ENCODE results near the gene EPX.
A peak's percentile ranks its signal among the peaks of the same experiment; 100 is the strongest.

EPX gene

GRCh38 chr17:58184986-58185761 is 7.4 kb upstream of the EPX start:
- no peak for DNase-seq (ENCODE audit: low read depth)

GRCh38 chr17:58186591-58186990 is 5.9 kb upstream of the EPX start:
- DNase-seq (ENCODE audit: low read depth) = no peak

DNA sequence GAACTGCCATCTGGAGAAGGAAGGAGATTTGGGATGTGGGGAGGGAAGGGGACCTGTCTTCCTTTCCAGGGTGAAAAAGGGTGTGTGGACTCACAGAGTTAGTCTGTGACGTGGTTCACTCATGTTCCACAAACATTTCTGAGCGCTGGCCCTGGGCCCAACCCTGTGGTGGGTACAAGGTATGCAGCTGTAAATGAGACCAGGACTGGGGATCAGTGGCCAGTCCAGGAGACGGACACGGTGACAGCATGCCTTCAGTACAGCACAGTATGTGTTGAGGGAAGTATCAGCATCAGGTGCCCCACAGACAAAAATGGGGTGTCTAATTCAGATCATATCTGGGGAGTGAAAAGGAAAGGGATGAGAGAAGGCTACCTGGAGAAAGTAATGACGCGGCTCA is 5.5 kb upstream of the EPX start:
- no peak for DNase-seq (ENCODE audit: low read depth)

DNA sequence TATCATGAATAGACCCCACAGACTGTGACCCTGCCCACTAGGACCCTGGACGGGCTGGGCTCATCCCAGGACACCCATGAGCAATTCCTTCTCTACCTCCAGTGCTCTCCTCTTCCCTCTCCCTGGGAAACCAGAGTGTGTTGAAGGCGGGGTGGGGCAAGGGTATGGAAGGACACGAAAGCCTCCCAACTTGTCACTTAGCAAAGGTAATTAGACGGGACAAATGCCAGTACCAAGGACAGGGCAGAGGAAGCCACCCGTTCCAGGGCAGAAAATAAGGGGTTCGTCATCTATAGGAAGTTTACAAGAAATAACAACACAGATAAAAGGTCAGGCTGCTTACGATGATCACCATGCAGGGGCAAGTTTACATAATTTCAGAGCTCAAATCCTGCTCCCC is 4.9 kb upstream of the EPX start:
- no peak for DNase-seq (ENCODE audit: low read depth)

- peak; percentile 76 for DNase-seq (ENCODE audit: low read depth)
These were observed 2.9 kb upstream of the EPX start for GRCh38 chr17:58189436-58190146.

GRCh38 chr17:58191241-58191896 is 1.2 kb upstream of the EPX start:
- DNase-seq (ENCODE audit: low read depth) = no peak

GRCh38 chr17:58193641-58194255 is 1.2 kb downstream of the EPX start:
- DNase-seq (ENCODE audit: low read depth) = no peak

DNA sequence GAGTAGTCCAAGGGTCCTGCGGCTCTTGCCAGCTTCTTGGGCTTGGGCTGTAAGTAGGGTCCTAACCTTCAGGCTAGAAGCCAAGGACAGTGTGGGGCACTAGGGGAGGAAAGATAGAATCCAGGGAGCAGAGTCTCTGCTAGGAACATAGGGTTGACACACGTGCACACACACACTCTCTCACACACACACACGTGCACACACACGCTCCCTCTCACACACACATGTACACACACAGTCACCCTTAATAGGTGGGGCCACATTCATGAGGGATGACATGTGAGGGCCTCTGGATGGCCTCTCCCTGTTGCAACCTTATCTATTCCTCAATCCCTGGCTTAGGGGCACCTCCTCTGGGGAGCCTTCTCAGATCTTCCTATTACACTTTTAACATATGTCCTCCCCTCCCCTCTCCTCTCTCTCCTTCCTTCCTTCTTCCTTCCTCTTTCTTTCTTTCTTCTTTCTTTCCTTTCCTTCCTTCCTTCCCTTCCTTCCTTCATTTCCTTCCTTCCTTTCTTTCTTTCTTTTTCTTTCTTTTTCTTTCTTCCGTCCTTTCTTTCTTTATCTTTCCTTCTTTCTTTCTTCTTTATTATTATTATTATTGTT is 3.1 kb downstream of the EPX start:
- DNase-seq (ENCODE audit: low read depth) = no peak

DNA sequence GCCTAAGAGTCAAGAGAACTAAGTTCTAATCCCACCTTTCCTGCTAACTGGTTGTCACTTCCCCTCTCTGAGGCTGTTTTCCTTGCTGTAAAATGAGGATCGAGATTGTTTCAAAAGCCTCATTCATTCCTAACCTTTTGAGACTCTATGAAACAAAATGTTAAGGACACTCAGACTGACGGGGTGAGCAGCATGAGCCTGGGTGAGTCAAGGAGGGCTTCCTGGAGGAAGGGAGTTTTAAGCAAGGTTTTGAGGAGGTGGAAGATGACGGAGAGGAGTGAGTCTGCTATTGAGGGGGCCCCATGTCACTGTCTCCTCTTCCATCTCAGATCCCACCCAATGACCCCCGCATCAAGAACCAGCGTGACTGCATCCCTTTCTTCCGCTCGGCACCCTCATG is 4.1 kb downstream of the EPX start:
- no peak for DNase-seq (ENCODE audit: low read depth)

- DNase-seq (ENCODE audit: low read depth) = peak; percentile 20
These were observed 7.6 kb downstream of the EPX start for GRCh38 chr17:58200024-58200633.

DNA sequence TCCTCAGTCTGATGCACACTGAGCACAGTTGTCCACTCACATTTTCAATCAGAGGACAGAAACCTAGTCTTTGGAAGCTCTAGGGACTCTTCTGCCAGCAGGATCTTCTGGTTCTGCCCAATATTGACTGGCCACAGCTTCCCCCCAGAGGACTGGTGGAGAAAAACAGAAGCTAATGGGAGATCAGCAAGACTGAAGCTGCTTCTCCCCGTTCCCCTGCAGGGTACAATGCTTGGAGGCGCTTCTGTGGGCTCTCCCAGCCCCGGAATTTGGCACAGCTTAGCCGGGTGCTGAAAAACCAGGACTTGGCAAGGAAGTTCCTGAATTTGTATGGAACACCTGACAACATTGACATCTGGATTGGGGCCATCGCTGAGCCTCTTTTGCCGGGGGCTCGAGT is 10.3 kb downstream of the EPX start:
- DNase-seq (ENCODE audit: low read depth) = no peak

DNA sequence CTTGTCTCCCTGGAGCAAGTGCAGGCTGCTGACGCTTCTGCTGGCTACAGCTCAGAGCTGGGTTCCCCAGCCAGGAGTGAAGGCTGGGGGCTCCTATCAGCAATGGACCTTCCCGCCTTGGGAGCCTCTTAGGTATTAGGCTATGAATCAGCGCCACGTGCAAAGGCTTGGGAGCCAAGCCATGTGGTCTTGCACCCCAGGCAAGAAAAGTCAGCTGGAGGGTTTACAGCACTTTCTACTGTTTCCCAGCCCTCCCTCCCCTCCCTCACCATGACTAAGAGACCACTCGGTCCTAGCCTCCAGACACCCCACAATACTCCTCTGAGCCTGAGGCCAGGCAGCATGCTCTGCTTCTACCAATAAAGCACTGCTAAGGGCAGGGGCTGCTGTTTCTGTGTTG is 12.3 kb downstream of the EPX start:
- no peak for DNase-seq (ENCODE audit: low read depth)

DNA sequence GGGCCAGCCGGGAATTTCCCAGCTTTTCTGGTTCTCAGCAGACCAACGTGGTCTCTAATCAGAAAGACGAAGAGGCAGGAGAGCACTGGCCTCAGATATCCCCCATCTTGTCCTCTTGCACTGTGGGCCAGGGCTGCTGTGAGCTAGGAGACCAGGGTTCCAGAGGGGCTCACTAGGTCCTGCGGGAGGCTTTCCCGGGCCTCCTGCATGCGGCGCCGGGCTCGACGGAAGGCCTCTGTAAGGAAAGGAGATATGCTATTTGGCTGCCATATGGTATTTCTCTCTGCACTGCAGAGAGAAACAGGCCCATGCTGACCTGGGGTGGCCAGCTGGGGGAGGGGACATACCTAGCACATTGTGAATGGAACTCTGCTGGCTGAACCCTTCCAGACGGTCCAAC is 13.4 kb downstream of the EPX start:
- DNase-seq (ENCODE audit: low read depth) = no peak

- no peak for DNase-seq (ENCODE audit: low read depth)
These were observed 14.9 kb downstream of the EPX start for GRCh38 chr17:58207451-58207850.

GRCh38 chr17:58208344-58208743 is 15.8 kb downstream of the EPX start:
- DNase-seq (ENCODE audit: low read depth) = no peak

- no peak for DNase-seq (ENCODE audit: low read depth)
These were observed 18.4 kb downstream of the EPX start for GRCh38 chr17:58210922-58211321.

DNA sequence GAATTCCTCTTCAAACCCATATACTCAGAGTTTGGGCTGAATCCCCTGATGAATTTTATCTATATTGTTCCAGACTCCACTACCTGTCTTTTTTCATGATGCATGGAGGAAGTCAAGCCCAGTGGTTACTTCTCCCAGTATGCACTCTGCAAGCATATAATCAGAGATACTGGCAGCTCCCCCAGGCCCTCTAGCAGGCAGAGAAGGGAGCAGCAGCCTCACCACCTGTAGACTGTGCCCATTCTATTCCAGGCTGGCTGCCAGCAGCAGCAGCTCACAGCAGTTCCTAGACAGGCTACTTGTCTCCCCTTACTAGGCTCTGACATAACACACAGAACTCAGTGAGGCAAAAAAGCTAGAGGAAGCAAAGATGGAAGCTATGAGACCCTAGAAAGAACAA is 23.2 kb downstream of the EPX start:
- DNase-seq (ENCODE audit: low read depth) = no peak

DNA sequence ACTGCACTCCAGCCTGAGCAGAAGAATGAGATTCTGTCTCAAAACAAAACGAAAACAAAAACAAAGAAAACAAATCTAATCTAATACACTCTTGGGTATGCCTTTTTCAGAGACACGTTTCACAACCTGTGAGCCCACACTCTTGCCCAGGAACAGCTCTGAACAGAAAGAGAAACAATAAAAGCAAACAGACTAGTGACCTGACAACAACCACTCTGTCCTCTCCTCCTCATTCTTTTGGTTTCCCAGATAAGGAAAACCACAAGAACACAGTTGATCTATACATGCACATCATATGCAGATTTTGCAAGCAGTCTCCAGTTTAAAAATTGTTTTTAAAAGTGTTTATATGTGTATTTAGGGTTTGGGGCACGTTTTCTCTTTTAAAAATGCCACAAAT is 25.2 kb downstream of the EPX start:
- DNase-seq (ENCODE audit: low read depth) = no peak

DNA sequence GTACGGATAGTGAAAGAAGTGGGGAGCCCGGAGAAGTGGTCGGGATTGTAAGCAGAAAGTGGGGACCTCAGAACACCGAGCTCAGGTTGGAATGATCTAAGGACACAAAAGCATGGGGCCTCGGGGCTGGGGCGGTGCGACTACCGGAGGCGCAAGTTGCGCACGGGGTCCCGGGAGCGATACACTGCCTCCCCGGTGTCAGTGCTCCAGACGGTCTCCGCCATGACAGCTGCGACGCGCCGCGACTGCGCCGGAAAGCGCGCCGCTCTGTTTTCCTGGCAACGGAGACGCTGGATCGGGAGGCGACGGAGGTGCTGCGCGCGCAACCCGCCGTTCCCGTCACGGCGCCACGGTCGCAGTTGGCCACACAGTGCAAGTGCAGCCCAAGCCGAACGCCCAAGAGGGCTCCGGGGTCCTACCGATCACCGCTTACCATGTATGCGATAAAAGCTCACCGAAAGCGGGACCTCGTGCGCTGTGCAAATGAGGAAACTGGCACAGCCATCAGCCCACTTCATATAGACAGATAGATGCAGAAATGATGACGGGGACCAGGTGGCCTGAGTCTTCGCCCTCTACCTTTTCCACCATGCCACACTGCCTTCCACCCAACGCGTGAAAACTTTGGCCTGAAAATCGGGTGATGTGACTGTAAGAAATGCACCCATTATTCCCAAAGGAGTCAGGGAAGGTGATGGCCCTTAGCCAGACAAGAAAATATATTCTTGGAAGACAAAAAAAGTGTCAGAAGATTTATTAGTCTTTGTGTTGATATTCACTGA is 26.7 kb downstream of the EPX start, which contains the start of gene MKS1:
Gene MKS1, minus strand, starts transcription at position 249 of the 782 bp plus-strand sequence. Its CDS starts 25 bp downstream, at position 224.
- peak; percentile 89 for DNase-seq (ENCODE audit: low read depth)

DNA sequence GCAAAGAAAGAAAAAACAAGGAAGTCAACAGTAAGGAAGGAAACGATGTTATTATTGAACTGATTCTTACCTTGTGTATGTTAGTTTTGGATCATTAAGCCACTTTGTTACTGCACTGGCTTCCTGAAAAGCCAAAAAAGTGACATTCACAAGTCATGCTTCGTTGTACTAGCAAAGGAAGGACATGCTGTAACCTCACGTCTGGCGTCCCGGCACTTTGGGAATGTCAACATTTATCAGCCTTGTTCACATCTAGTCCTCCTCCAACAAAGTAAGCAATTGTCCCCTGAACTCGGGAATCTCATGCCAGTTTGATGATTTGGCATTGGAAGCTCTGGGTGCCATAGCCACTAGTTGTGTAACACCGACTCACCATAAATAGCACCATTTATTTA is 27.3 kb downstream of the EPX start:
- no peak for DNase-seq (ENCODE audit: low read depth)

DNA sequence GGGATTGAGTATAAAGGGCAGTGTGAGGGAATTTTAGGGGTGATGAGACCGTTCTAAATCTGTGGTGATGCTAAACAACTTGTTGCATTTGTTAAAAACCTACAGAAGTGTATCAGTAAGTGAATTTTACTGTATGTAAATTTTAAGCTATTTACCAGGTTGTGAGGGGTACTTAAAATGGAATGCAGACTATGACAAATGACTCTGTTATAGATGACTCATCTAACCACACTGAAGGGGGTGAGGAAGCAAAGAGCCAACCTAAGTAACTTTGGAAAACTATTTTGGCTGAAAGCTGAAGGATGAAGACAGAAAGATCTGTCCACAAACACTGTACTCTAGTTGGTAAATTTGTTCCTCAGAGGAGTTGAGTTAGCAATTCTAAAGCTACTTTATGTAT is 31.8 kb downstream of the EPX start:
- peak; percentile 12 for DNase-seq (ENCODE audit: low read depth)

Data from fibroblast of gingiva (primary cell).